Purkinje cell (primary cell): ENCODE results near the gene C12orf75. TPM values are rescaled to one million over a fixed set of nuclear protein-coding genes. Genes with fewer than 3 reads are reported as not detected.

ENCODE experiments used
- polyA plus RNA-seq: library from polyadenylated mRNA; unstranded; fragments of >200 nt; fragmentation: Nextera tagmentation; gene quantifications from 2 replicates; pipeline ENCODE4 v1.2.1, GENCODE V29; 2014

Gene C12orf75
- 502 and 568 TPM in 2 replicates for polyA plus RNA-seq

GRCh38 chr12:105330283-105330930 is at the start of gene C12orf75:
Gene C12orf75 (plus strand): TSS chr12:105330691. CDS start chr12:105330892, 201 bp downstream.

Other genes with a start within 250 kb of the C12orf75 start
- 2.3 and 7.7 TPM in 2 replicates for gene ALDH1L2, start 246.2 kb upstream of the C12orf75 start, polyA plus RNA-seq
- 28.6 and 36.4 TPM in 2 replicates for gene WASHC4, start 223.0 kb upstream of the C12orf75 start, polyA plus RNA-seq
- gene APPL2, start 94.5 kb upstream of the C12orf75 start, polyA plus RNA-seq = 73.9 and 93.8 TPM in 2 replicates